ENCODE data around the gene CPNE8. TPM values are rescaled to one million over a fixed set of nuclear protein-coding genes. Genes with fewer than 3 reads are reported as not detected.

CPNE8 gene
- total RNA-seq, 1 donor from 2014 or later, result 33.0 TPM

- Histone ChIP-seq H3K4me1 (peaks cover 27% of the 10 kb centered on the region), H3K4me3 (peak overlapping the region; percentile 79), H3K36me3 (no peaks in the 10 kb centered on the region), H3K27ac (peak overlapping the region; percentile 91), H3K27me3 (ENCODE audit: low read depth) (no peaks in the 10 kb centered on the region), H3K9me3 (no peaks in the 10 kb centered on the region)
- TF ChIP-seq CTCF (IDR thresholded peaks at IDR 0.05), result peak; percentile 94
- intact Hi-C loops (cut with DNase I), result no loop called here
- ATAC-seq (peak; percentile 89 to 90), DNase-seq (peak; percentile 91)
Measured at GRCh38 chr12:38906482-38907200, 1.2 kb upstream of the CPNE8 start.

DNA sequence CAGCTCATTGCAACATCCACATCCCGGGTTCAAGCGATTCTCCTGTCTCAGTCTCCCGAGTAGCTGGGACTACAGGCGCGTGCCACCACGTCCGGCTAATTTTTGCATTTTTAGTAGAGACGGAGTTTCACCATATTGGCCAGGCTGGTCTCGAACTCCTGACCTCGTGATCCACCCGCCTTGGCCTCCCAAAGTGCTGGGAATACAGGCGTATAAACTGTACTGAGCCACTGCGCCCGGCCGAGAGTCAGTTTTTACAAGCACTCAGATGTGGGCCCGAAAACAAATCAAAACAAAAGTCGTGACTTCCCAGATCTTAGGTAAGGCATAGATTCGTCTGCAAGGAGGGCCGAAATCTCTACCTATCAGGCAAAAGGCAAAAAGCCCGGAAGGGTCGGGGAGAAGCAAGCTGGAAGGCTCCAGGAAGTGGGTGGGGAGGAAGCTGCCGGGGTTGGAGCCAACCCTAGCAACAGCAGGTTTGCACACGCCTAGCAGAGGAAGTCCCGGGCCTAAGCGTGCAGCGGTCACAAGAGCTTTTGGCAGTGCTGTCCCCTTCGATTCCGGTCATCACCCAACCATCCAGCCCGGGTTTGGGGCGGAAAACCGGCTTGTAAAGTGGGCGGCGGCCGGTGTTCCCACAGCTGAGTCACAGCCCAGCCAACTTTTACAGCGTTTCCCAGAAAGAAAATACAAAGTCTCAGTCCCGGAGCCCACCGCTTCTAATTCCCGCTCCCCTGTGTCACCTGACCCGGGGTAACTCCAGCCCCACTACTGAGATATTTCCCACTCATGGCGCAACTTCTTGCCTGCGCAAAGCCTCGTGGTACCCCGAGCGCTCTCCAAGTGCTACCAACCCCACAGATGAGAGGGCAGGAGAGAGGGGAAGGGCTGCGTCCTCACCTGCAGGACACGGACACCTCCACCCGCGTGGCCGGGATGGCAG, 583 bp downstream of the CPNE8 start:
- no peaks in the 10 kb centered on the region for H3K36me3 ChIP-seq
- H3K4me3 ChIP-seq, result peak overlapping the region; percentile 79
- peaks cover 27% of the 10 kb centered on the region for H3K4me1 ChIP-seq
- TF ChIP-seq CTCF (IDR thresholded peaks at IDR 0.05), result no peak
- H3K27ac ChIP-seq, result peak overlapping the region; percentile 91
- ATAC-seq, result peak; percentile 89 to 94
- H3K9me3 ChIP-seq, result no peaks in the 10 kb centered on the region
- intact Hi-C loops (cut with DNase I), result no loop called here
- H3K27me3 ChIP-seq (ENCODE audit: low read depth), result no peaks in the 10 kb centered on the region
- DNase-seq, result peak; percentile 92

DNA sequence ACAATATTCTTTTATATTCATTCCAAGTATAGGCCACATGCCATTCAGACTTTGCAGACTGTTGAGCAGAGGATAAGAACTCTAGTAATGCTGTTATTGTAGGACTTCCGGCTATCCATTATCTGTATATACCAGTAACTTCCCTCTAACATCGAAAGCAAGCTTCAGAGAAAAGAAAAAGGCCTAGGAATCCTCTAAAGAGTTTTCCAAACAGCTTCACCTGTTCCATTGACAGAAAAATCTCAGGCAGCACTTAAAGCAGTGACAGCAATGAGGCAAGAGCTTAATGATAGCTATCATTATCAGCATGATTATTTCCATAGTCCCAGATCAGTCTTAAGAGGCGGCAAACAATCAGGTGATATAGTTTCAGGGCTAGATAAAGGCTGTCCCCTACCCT, 1.8 kb downstream of the CPNE8 start:
- Histone ChIP-seq H3K36me3 (no peaks in the 10 kb centered on the region), H3K27ac (peak overlapping the region; percentile 91), H3K4me3 (peak overlapping the region; percentile 79), H3K9me3 (no peaks in the 10 kb centered on the region), H3K4me1 (peaks cover 27% of the 10 kb centered on the region), H3K27me3 (ENCODE audit: low read depth) (no peaks in the 10 kb centered on the region)
- intact Hi-C loops (cut with DNase I), result no loop called here
- DNase-seq (no peak), ATAC-seq (no peak)
- TF ChIP-seq CTCF (IDR thresholded peaks at IDR 0.05), result no peak

- H3K27me3 ChIP-seq (ENCODE audit: low read depth), result no peaks in the 10 kb centered on the region
- intact Hi-C loops (cut with DNase I), result no loop called here
- H3K9me3 ChIP-seq, result no peaks in the 10 kb centered on the region
- ATAC-seq (no peak), DNase-seq (no peak)
- H3K27ac ChIP-seq, result no peak overlapping the region
- H3K4me1 ChIP-seq, result peaks cover 12% of the 10 kb centered on the region
- no peak overlapping the region for H3K4me3 ChIP-seq
- TF ChIP-seq CTCF (IDR thresholded peaks at IDR 0.05), result no peak
- no peaks in the 10 kb centered on the region for H3K36me3 ChIP-seq
Measured at GRCh38 chr12:38898001-38898684, 7.2 kb downstream of the CPNE8 start.

GRCh38 chr12:38895446-38895845, 9.9 kb downstream of the CPNE8 start:
- no peak overlapping the region for H3K27ac ChIP-seq
- TF ChIP-seq CTCF (IDR thresholded peaks at IDR 0.05), result no peak
- DNase-seq, result no peak
- no peaks in the 10 kb centered on the region for H3K36me3 ChIP-seq
- H3K4me1 ChIP-seq, result peaks cover 14% of the 10 kb centered on the region
- H3K4me3 ChIP-seq, result no peak overlapping the region
- no peak for ATAC-seq
- no peaks in the 10 kb centered on the region for H3K9me3 ChIP-seq
- H3K27me3 ChIP-seq (ENCODE audit: low read depth), result no peaks in the 10 kb centered on the region
- intact Hi-C loops (cut with DNase I), result no loop called here

Data from lower lobe of right lung (tissue), 2 donors.